ENCODE data around the gene RAB7A.

DNA sequence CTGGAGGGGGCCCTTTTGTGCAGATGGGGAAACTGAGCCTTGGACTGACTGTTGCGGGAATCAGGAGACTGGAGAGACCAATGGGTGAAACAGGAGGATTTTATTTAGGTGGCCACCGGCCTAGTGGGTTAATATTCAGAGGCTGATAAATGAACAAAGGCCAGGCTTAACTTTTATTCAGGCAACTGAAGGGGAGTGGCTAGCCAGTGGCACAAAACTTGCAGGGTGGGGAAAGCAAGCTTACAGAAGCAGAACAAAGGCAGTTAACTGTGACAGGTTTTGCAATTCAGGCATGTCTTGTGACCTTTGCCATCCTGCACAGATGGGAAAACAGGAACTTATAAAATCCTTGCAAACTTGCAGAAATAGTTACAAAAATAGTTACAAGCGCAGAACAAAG lies 128.5 kb downstream of the RAB7A start:
- no peak for TF ChIP-seq EZH2phosphoT487 (IDR thresholded peaks at IDR 0.05; ENCODE audit: insufficient read depth, low read depth)
- TF ChIP-seq EZH2 (IDR thresholded peaks at IDR 0.05; ENCODE audit: insufficient read depth, poor library complexity, severe bottlenecking), result no peak
